ENCODE measurements around the gene SLC25A23. TPM values are rescaled to one million over a fixed set of nuclear protein-coding genes. Genes with fewer than 3 reads are reported as not detected.

Gene SLC25A23
- total RNA-seq, 1 experiment from 2014 or later: 18.7 TPM

GRCh38 chr19:6415591-6416190, 43.9 kb downstream of the SLC25A23 start:
- BruUV-seq (replicated peaks): no TSS peak
- Histone ChIP-seq H3K36me3 (ENCODE audit: control insufficient read depth, insufficient read depth, low read length) (peaks cover 7% of the 10 kb centered on the region; the same call in 1 of the 2 replicates), H3K27ac (ENCODE audit: low read length) (no peak overlapping the region), H3K4me1 (ENCODE audit: control insufficient read depth, insufficient read depth, low read length) (no peaks in the 10 kb centered on the region; the same call in 1 of the 2 replicates), H3K9me3 (ENCODE audit: control insufficient read depth, insufficient read depth, low read depth, low read length) (no peaks in the 10 kb centered on the region), H3K27me3 (ENCODE audit: control insufficient read depth, insufficient read depth, low read length) (no peaks in the 10 kb centered on the region), H3K4me3 (ENCODE audit: low read depth in 2 of 2, low read length in 2 of 2) (no peak overlapping the region)
- ChIA-PET CTCF (no interaction called here), POLR2A (no interaction called here)
- ATAC-seq (no peak), DNase-seq (ENCODE audit: low read depth, low spot score) (no peak)
- in situ Hi-C loops (cut with HindIII; ENCODE audit: low pct_unique_long_range_greater_than_20kb, low sequenced_read_pairs): no loop called here
- intact Hi-C loops (cut with micrococcal nuclease; ENCODE audit: unreplicated experiment): no loop called here
- TF ChIP-seq CTCF (IDR thresholded peaks at IDR 0.05) (no peak), POLR2AphosphoS5 (IDR thresholded peaks at IDR 0.05; ENCODE audit: low read depth, low read length) (no peak), SIN3A (IDR thresholded peaks at IDR 0.05; ENCODE audit: borderline replicate concordance, insufficient read depth, low read depth, low read length) (no peak)

GRCh38 chr19:6414793-6415590, 44.6 kb downstream of the SLC25A23 start:
- Histone ChIP-seq H3K27ac (ENCODE audit: low read length) (no peak overlapping the region), H3K4me3 (ENCODE audit: low read depth in 2 of 2, low read length in 2 of 2) (no peak overlapping the region), H3K27me3 (ENCODE audit: control insufficient read depth, insufficient read depth, low read length) (no peaks in the 10 kb centered on the region), H3K9me3 (ENCODE audit: control insufficient read depth, insufficient read depth, low read depth, low read length) (no peaks in the 10 kb centered on the region), H3K36me3 (ENCODE audit: control insufficient read depth, insufficient read depth, low read length) (peaks cover 6% of the 10 kb centered on the region; the same call in 1 of the 2 replicates), H3K4me1 (ENCODE audit: control insufficient read depth, insufficient read depth, low read length) (no peaks in the 10 kb centered on the region)
- ChIA-PET CTCF (no interaction called here), POLR2A (no interaction called here)
- intact Hi-C loops (cut with micrococcal nuclease; ENCODE audit: unreplicated experiment) (no loop called here), in situ Hi-C loops (cut with HindIII; ENCODE audit: low pct_unique_long_range_greater_than_20kb, low sequenced_read_pairs) (no loop called here)
- BruUV-seq (replicated peaks): no TSS peak
- ATAC-seq (no peak), DNase-seq (ENCODE audit: low read depth, low spot score) (no peak)
- no peak for TF ChIP-seq TCF7L2 (IDR thresholded peaks at IDR 0.05; ENCODE audit: low read depth, low read length)
- TF ChIP-seq POLR2AphosphoS5 (IDR thresholded peaks at IDR 0.05; ENCODE audit: low read depth, low read length): no peak
- no peak for TF ChIP-seq SIN3A (IDR thresholded peaks at IDR 0.05; ENCODE audit: borderline replicate concordance, insufficient read depth, low read depth, low read length)
- no peak for TF ChIP-seq CTCF (IDR thresholded peaks at IDR 0.05)
- TF ChIP-seq REST (IDR thresholded peaks at IDR 0.05; ENCODE audit: insufficient read depth in 1 of 2, low read depth in 2 of 2, low read length in 1 of 2): no peak
